WTC11 (cell line): Measurements from ENCODE around the gene PGM2L1.

ENCODE experiments used
- ATF3 ChIP-seq: sonication (generic); formaldehyde crosslinking; conservative IDR thresholded peaks from 2 replicates; pipeline ENCODE4 v1.8.1; 2022; ENCODE audit warnings: mild to moderate bottlenecking, missing genetic modification reagents
- CTCF ChIP-seq: fragments of 200-600 bp; IDR thresholded peaks from 2 replicates; pipeline ENCODE4 v1.8.0; 2022; ENCODE audit warnings: antibody characterized with exemption
- ETV6 ChIP-seq: sonication (generic); formaldehyde crosslinking; IDR thresholded peaks from 2 replicates; pipeline ENCODE4 v1.8.1; 2022; ENCODE audit warnings: mild to moderate bottlenecking, missing genetic modification reagents
- KAT7 ChIP-seq: sonication (generic); formaldehyde crosslinking; IDR thresholded peaks from 2 replicates; pipeline ENCODE4 v1.8.1; 2023; ENCODE audit warnings: missing genetic modification reagents, mild to moderate bottlenecking, borderline replicate concordance
- SMAD3 ChIP-seq: sonication (generic); formaldehyde crosslinking; IDR thresholded peaks from 2 replicates; pipeline ENCODE4 v1.8.0; 2022; ENCODE audit warnings: missing genetic modification reagents, mild to moderate bottlenecking, borderline replicate concordance
- ZNF416 ChIP-seq: fragments of 250-450 bp; sonication (Bioruptor Pico); IDR thresholded peaks from 2 replicates; pipeline ENCODE4 v1.9.0; 2021; ENCODE audit warnings: mild to moderate bottlenecking, inconsistent platforms

- TF ChIP-seq ZNF416 (CRISPR knock-in tag) (no peak), SMAD3 (no peak), KAT7 (CRISPR knock-in tag) (no peak), CTCF (no peak), ATF3 (CRISPR knock-in tag) (no peak), ETV6 (CRISPR knock-in tag) (no peak)
Observed at GRCh38 chr11:74312326-74312725, 85.9 kb downstream of the PGM2L1 start.
